Panc1 (cell line): ENCODE data around the gene RING1. TPM values are rescaled to one million over a fixed set of nuclear protein-coding genes. Genes with fewer than 3 reads are reported as not detected.

Experiments
- ATAC-seq: fragments of 200-7000 bp; cut with Tn5 transposase; 2 replicates; pipeline ENCODE4 v1.9.1; 2020; ENCODE audit warnings: mild to moderate bottlenecking, moderate library complexity
- BruUV-seq: library from RNA; stranded (reverse); fragments of 400-500 nt; replicated peaks from 2 replicates; lab custom pipeline; 2021; lab: Mats Ljungman, UMichigan
- CTCF ChIA-PET: fragments of 300-600 bp; sonication (Branson Sonifier 250); formaldehyde crosslinking; loops from one replicate; lab custom pipeline; 2022; ENCODE audit warnings: antibody characterized with exemption; lab: Charles Lee
- POLR2A ChIA-PET: fragments of 300-600 bp; sonication (Branson Sonifier 250); formaldehyde crosslinking; loops from one replicate; lab custom pipeline; 2022; ENCODE audit warnings: antibody characterized with exemption; lab: Charles Lee
- DNase-seq: peaks from one replicate; pipeline ENCODE4 v3.0.0-alpha.2; 2010; ENCODE audit warnings: low read depth, low spot score
- H3K27ac ChIP-seq: 2 replicates; pipeline ENCODE4 v1.5.1; 2011; ENCODE audit warnings: mild to moderate bottlenecking, low read length, inconsistent platforms
- H3K27me3 ChIP-seq: fragments of 200-500 bp; sonication (Bioruptor generic); 2 replicates; pipeline ENCODE4 v1.6.0; 2014; ENCODE audit warnings: low read length, inconsistent platforms; ENCODE audit not compliant: control insufficient read depth, insufficient read depth
- H3K36me3 ChIP-seq: fragments of 200-500 bp; sonication (Bioruptor generic); 2 replicates; pipeline ENCODE4 v1.5.1; 2014; ENCODE audit warnings: inconsistent platforms, mild to moderate bottlenecking, low read length, moderate library complexity; ENCODE audit not compliant: control insufficient read depth, insufficient read depth
- H3K4me1 ChIP-seq: 2 replicates; pipeline ENCODE4 v1.5.1; 2011; ENCODE audit warnings: inconsistent platforms, mild to moderate bottlenecking, low read length, moderate library complexity; ENCODE audit not compliant: control insufficient read depth, insufficient read depth
- H3K4me3 ChIP-seq, 2 experiments: 2 replicates each; pipeline ENCODE4 v1.5.1; 2011 to 2012; ENCODE audit warnings: low read depth in 2 of 2, low read length in 2 of 2, mild to moderate bottlenecking in 2 of 2, inconsistent platforms in 1 of 2, moderate library complexity in 1 of 2
- H3K9me3 ChIP-seq: fragments of 200-500 bp; sonication (Bioruptor generic); 2 replicates; pipeline ENCODE4 v1.5.1; 2014; ENCODE audit warnings: low read depth, mild to moderate bottlenecking, inconsistent platforms, low read length, moderate library complexity; ENCODE audit not compliant: control insufficient read depth, insufficient read depth
- POLR2AphosphoS5 ChIP-seq: IDR thresholded peaks from 2 replicates; pipeline ENCODE4 v1.6.1; 2012; ENCODE audit warnings: mild to moderate bottlenecking, low read depth, low read length, moderate library complexity
- SIN3A ChIP-seq: IDR thresholded peaks from 2 replicates; pipeline ENCODE4 v1.6.1; 2012; ENCODE audit warnings: low read depth, mild to moderate bottlenecking, low read length, moderate library complexity, borderline replicate concordance; ENCODE audit not compliant: insufficient read depth
- TCF7L2 ChIP-seq: IDR thresholded peaks from 2 replicates; pipeline ENCODE4 v1.6.1; 2011; ENCODE audit warnings: mild to moderate bottlenecking, low read depth, low read length, inconsistent platforms
- in situ Hi-C: cut with HindIII; loops from 2 replicates; pipeline ENCODE4 v1.10.0; 2016; ENCODE audit warnings: low sequenced_read_pairs, low pct_unique_long_range_greater_than_20kb
- intact Hi-C: fragments of 100-400 bp; cut with micrococcal nuclease; formaldehyde crosslinking; loops from one replicate; pipeline ENCODE4 v1.10.0; 2022; ENCODE audit not compliant: unreplicated experiment
- total RNA-seq: library from RNA; stranded (reverse); gene quantifications from one replicate; pipeline ENCODE4 v1.2.1, GENCODE V29; 2021; ENCODE audit not compliant: unreplicated experiment
- TF ChIP-seq, protein P1 (sequence below): fragments of 450-650 bp; IDR thresholded peaks from 2 replicates; pipeline ENCODE4 v1.5.1; 2017; ENCODE audit warnings: mild to moderate bottlenecking
- TF ChIP-seq, protein P2 (sequence below), 2 experiments: IDR thresholded peaks; 2 replicates each; pipeline ENCODE4 v1.6.1; 2011 to 2012; ENCODE audit warnings: low read depth in 2 of 2, control low read depth in 1 of 2, low read length in 1 of 2, mild to moderate bottlenecking in 1 of 2, moderate library complexity in 1 of 2; ENCODE audit not compliant: insufficient read depth in 1 of 2

The RING1 gene
- total RNA-seq, 1 experiment from 2014 or later: 33.7 TPM

DNA sequence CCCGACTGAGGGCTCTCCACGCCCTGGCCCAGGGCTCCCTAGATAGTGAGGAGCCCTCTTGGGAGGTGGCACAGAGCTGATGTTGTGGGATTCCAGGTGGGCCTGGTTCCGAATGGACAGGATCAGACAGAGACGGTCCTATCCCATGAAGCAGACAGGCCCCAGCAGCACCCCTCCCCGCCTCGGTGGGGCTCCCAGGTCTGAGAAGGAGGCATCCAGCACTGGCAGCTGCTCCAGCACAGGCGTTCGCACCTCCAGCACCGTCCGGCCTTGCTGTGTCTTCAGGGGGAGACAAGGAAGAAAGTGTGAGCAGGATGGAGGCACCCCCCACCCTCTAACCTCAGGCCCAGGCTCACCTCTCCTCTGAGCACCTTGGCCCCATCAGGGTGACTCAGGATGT is 44.8 kb upstream of the RING1 start:
- CTCF ChIA-PET: no interaction called here
- in situ Hi-C loops (no loop called here), intact Hi-C loops (no loop called here)
- POLR2A ChIA-PET: no interaction called here
- no peaks in the 10 kb centered on the region for H3K36me3 ChIP-seq
- TF ChIP-seq, protein P1, sequence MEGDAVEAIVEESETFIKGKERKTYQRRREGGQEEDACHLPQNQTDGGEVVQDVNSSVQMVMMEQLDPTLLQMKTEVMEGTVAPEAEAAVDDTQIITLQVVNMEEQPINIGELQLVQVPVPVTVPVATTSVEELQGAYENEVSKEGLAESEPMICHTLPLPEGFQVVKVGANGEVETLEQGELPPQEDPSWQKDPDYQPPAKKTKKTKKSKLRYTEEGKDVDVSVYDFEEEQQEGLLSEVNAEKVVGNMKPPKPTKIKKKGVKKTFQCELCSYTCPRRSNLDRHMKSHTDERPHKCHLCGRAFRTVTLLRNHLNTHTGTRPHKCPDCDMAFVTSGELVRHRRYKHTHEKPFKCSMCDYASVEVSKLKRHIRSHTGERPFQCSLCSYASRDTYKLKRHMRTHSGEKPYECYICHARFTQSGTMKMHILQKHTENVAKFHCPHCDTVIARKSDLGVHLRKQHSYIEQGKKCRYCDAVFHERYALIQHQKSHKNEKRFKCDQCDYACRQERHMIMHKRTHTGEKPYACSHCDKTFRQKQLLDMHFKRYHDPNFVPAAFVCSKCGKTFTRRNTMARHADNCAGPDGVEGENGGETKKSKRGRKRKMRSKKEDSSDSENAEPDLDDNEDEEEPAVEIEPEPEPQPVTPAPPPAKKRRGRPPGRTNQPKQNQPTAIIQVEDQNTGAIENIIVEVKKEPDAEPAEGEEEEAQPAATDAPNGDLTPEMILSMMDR: no peak
- TF ChIP-seq TCF7L2 (no peak), SIN3A (no peak), POLR2AphosphoS5 (no peak)
- TF ChIP-seq, protein P2, sequence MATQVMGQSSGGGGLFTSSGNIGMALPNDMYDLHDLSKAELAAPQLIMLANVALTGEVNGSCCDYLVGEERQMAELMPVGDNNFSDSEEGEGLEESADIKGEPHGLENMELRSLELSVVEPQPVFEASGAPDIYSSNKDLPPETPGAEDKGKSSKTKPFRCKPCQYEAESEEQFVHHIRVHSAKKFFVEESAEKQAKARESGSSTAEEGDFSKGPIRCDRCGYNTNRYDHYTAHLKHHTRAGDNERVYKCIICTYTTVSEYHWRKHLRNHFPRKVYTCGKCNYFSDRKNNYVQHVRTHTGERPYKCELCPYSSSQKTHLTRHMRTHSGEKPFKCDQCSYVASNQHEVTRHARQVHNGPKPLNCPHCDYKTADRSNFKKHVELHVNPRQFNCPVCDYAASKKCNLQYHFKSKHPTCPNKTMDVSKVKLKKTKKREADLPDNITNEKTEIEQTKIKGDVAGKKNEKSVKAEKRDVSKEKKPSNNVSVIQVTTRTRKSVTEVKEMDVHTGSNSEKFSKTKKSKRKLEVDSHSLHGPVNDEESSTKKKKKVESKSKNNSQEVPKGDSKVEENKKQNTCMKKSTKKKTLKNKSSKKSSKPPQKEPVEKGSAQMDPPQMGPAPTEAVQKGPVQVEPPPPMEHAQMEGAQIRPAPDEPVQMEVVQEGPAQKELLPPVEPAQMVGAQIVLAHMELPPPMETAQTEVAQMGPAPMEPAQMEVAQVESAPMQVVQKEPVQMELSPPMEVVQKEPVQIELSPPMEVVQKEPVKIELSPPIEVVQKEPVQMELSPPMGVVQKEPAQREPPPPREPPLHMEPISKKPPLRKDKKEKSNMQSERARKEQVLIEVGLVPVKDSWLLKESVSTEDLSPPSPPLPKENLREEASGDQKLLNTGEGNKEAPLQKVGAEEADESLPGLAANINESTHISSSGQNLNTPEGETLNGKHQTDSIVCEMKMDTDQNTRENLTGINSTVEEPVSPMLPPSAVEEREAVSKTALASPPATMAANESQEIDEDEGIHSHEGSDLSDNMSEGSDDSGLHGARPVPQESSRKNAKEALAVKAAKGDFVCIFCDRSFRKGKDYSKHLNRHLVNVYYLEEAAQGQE (IDR thresholded peaks at IDR 0.05; ENCODE audit: insufficient read depth in 1 of 2, low read depth in 2 of 2, low read length in 1 of 2): no peak
- no peaks in the 10 kb centered on the region for H3K27me3 ChIP-seq
- peaks cover 13% of the 10 kb centered on the region for H3K4me1 ChIP-seq
- H3K9me3 ChIP-seq: no peaks in the 10 kb centered on the region
- ATAC-seq (no peak), DNase-seq (no peak)
- H3K27ac ChIP-seq: no peak overlapping the region
- no peak overlapping the region for H3K4me3 ChIP-seq
- BruUV-seq: no TSS peak

DNA sequence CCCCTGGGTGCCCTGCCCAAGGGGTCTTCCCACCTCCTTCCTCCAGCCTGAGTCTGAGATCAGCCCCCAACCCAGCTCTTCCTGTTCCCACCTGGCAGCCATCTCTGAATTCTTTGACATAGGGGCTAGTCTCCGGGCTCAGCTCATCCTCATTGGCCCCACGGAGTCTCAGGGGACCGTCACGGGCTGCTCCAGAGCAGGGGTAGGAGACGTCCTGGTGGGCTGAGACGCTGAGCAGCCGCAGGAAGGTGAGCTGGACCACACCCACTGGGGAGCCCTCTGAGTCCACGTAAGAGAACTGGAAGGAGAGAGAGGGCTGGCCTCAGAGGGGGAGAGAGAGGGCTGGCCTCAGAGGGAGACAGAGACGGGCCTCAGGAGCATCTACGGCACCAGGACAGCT is 44.1 kb upstream of the RING1 start:
- intact Hi-C loops: no loop called here
- H3K27ac ChIP-seq: no peak overlapping the region
- no peak for TF ChIP-seq POLR2AphosphoS5
- TF ChIP-seq TCF7L2: no peak
- no peak overlapping the region for H3K4me3 ChIP-seq
- no peaks in the 10 kb centered on the region for H3K36me3 ChIP-seq
- H3K9me3 ChIP-seq: no peaks in the 10 kb centered on the region
- POLR2A ChIA-PET: no interaction called here
- in situ Hi-C loops: no loop called here
- no TSS peak for BruUV-seq
- CTCF ChIA-PET: interaction anchor here (0.5 to 0.7 kb wide), 2 partner anchors 8 to 64 kb away, joined by 3 to 6 read pairs; no protein-coding TSS in a partner anchor
- H3K4me1 ChIP-seq: peaks cover 13% of the 10 kb centered on the region
- H3K27me3 ChIP-seq: no peaks in the 10 kb centered on the region
- ATAC-seq: no peak
- DNase-seq: no peak

DNA sequence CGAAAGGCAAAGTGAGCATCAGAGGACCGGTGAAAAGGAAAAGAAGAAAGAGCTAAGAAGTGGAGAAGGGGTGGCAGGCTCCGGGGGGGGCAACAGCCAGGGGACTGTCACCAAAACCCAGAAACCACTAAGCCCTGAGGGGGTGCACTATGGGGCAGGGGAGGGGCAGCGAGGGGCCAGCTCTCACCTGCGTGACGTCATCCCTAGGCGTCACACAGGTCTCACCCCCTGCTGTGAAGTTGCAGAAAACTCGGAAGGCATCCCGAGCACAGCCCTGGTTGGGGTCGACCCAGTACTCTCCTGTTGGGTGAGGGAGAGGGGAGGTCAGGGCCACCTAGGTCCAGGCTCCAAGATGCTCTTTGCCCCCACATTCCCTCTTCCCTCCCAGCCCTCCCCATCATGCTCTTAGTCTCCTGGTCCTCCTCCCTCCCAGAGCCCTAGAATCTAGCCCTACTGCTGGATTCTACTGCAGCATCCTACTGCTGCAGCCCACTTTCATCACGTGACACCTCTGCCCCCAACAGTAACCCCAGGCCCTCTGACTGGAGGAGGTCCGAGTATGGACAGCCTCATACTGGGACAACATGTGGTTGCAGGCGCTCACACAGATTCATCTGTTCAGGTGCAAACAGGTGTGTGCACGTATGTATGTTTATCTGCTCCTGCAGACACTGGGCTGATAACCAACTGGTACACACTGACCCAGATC is 43.5 kb upstream of the RING1 start:
- in situ Hi-C loops (no loop called here), intact Hi-C loops (no loop called here)
- Histone ChIP-seq H3K27me3 (no peaks in the 10 kb centered on the region), H3K27ac (no peak overlapping the region), H3K9me3 (no peaks in the 10 kb centered on the region), H3K4me1 (peaks cover 13% of the 10 kb centered on the region), H3K36me3 (no peaks in the 10 kb centered on the region), H3K4me3 (no peak overlapping the region)
- ChIA-PET CTCF (interaction anchor here (0.5 kb wide), 1 partner anchor 63 kb away, joined by 3 read pairs; no protein-coding TSS in a partner anchor), POLR2A (no interaction called here)
- BruUV-seq: no TSS peak
- ATAC-seq (no peak), DNase-seq (no peak)
- TF ChIP-seq, protein P2 (IDR thresholded peaks at IDR 0.05; ENCODE audit: insufficient read depth in 1 of 2, low read depth in 2 of 2, low read length in 1 of 2): no peak
- TF ChIP-seq SIN3A (no peak), POLR2AphosphoS5 (no peak), TCF7L2 (no peak)
- TF ChIP-seq, protein P1: no peak
